ENCODE data around the gene FBF1.

- no peak for TF ChIP-seq ARID3B (CRISPR knock-in tag; IDR thresholded peaks at IDR 0.05; ENCODE audit: borderline replicate concordance)
- no peak for TF ChIP-seq ETV6 (IDR thresholded peaks at IDR 0.05; ENCODE audit: borderline replicate concordance in 1 of 2, low read depth in 2 of 2, low read length in 1 of 2)
- TF ChIP-seq ETV6 (CRISPR knock-in tag; IDR thresholded peaks at IDR 0.05; ENCODE audit: borderline replicate concordance): no peak
Measured at GRCh38 chr17:75908201-75908600, 32.6 kb downstream of the FBF1 start.
